Vagina (tissue), 2 donors: ENCODE data around the gene TGFB1I1.

Experiments used
- POLR2A ChIP-seq, 2 donors: fragments of 450-650 bp; IDR thresholded peaks; one replicate each; pipeline ENCODE4 v1.6.1; 2017; ENCODE audit warnings: antibody characterized with exemption in 2 of 2, mild to moderate bottlenecking in 2 of 2, moderate library complexity in 2 of 2
- POLR2AphosphoS5 ChIP-seq, 2 donors: sonication (generic); formaldehyde crosslinking; IDR thresholded peaks; one replicate each; pipeline ENCODE4 v1.9.0; 2017; ENCODE audit warnings: antibody characterized with exemption in 2 of 2, mild to moderate bottlenecking in 2 of 2, low read depth in 1 of 2; ENCODE audit not compliant: insufficient read depth in 1 of 2
- TF ChIP-seq, protein P1 (sequence below), 3 experiments: fragments of 450-650 bp in 2 of 3; fragments of 200-600 bp in 1 of 3; sonication (generic) in 1 of 3; IDR thresholded peaks; one replicate each; pipeline ENCODE4 v1.5.1; 2017 to 2019; ENCODE audit warnings: antibody characterized with exemption in 3 of 3, mild to moderate bottlenecking in 2 of 3, moderate library complexity in 2 of 3

- TF ChIP-seq, protein P1, sequence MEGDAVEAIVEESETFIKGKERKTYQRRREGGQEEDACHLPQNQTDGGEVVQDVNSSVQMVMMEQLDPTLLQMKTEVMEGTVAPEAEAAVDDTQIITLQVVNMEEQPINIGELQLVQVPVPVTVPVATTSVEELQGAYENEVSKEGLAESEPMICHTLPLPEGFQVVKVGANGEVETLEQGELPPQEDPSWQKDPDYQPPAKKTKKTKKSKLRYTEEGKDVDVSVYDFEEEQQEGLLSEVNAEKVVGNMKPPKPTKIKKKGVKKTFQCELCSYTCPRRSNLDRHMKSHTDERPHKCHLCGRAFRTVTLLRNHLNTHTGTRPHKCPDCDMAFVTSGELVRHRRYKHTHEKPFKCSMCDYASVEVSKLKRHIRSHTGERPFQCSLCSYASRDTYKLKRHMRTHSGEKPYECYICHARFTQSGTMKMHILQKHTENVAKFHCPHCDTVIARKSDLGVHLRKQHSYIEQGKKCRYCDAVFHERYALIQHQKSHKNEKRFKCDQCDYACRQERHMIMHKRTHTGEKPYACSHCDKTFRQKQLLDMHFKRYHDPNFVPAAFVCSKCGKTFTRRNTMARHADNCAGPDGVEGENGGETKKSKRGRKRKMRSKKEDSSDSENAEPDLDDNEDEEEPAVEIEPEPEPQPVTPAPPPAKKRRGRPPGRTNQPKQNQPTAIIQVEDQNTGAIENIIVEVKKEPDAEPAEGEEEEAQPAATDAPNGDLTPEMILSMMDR (IDR thresholded peaks at IDR 0.05), result no peak
- TF ChIP-seq POLR2A (IDR thresholded peaks at IDR 0.05), result no peak
- no peak for TF ChIP-seq POLR2AphosphoS5 (IDR thresholded peaks at IDR 0.05; ENCODE audit: insufficient read depth in 1 of 2, low read depth in 1 of 2)
These were observed 5.5 kb upstream of the TGFB1I1 start for GRCh38 chr16:31466381-31466841.
